CD4-positive, alpha-beta T cell (primary cell): ENCODE measurements around the gene ALOX5AP. TPM values are rescaled to one million over a fixed set of nuclear protein-coding genes. Genes with fewer than 3 reads are reported as not detected.
A peak's percentile ranks its signal among the peaks of the same experiment; 100 is the strongest.

Experiments used
- ATAC-seq: fragments of 200-7000 bp; cut with Tn5 transposase; one replicate; pipeline ENCODE4 v1.10.0; 2022; ENCODE audit warnings: mild to moderate bottlenecking; ENCODE audit not compliant: poor library complexity
- CTCF ChIA-PET: fragments of 350-600 bp; sonication (Branson Sonifier 250); formaldehyde crosslinking; loops from one replicate; lab custom pipeline; 2021; ENCODE audit warnings: antibody characterized with exemption, inconsistent platforms; lab: Charles Lee
- POLR2A ChIA-PET: fragments of 350-600 bp; sonication (Branson Sonifier 250); formaldehyde crosslinking; loops from one replicate; lab custom pipeline; 2021; ENCODE audit warnings: antibody characterized with exemption, inconsistent platforms; lab: Charles Lee
- DNase-seq, 14 experiments: peaks; one replicate each; pipeline ENCODE4 v3.0.0-alpha.2; 2013 to 2020; ENCODE audit warnings: mixed read lengths in 2 of 14
- H3K27ac ChIP-seq, 2 donors: one replicate each; pipeline versions ENCODE4 v1.5.1 to v1.7.0; 2013; ENCODE audit warnings: low read length in 2 of 2, low read depth in 1 of 2, mild to moderate bottlenecking in 1 of 2
- H3K27me3 ChIP-seq, 2 experiments: 1 replicate in 1 of 2; 2 replicates in 1 of 2; pipeline versions ENCODE4 v1.6.1 to v1.7.0; 2013; ENCODE audit warnings: low read length in 2 of 2, control low read depth in 1 of 2, mild to moderate bottlenecking in 1 of 2, moderate library complexity in 1 of 2; ENCODE audit not compliant: insufficient read depth in 2 of 2, control insufficient read depth in 1 of 2
- H3K36me3 ChIP-seq: one replicate; pipeline ENCODE4 v1.6.1; 2013; ENCODE audit warnings: low read length, control low read depth; ENCODE audit not compliant: insufficient read depth
- H3K4me1 ChIP-seq: one replicate; pipeline ENCODE4 v1.6.1; 2013; ENCODE audit warnings: low read length, control low read depth; ENCODE audit not compliant: insufficient read depth
- H3K4me3 ChIP-seq: one replicate; pipeline ENCODE4 v1.5.1; 2013; ENCODE audit warnings: mild to moderate bottlenecking, low read length, moderate library complexity
- H3K9me3 ChIP-seq, 2 experiments: 1 replicate in 1 of 2; 2 replicates in 1 of 2; pipeline versions ENCODE4 v1.6.1 to v1.7.0; 2013; ENCODE audit warnings: low read length in 2 of 2, mild to moderate bottlenecking in 2 of 2, control low read depth in 1 of 2, moderate library complexity in 1 of 2; ENCODE audit not compliant: control insufficient read depth in 1 of 2, insufficient read depth in 1 of 2
- H3K27ac Mint-ChIP-seq: one replicate; pipeline ENCODE4 v1.8.0; 2020; ENCODE audit warnings: mixed read lengths
- H3K27me3 Mint-ChIP-seq: one replicate; pipeline ENCODE4 v1.8.0; 2021; ENCODE audit warnings: mixed read lengths
- H3K36me3 Mint-ChIP-seq: one replicate; pipeline ENCODE4 v1.8.0; 2021; ENCODE audit warnings: low read depth, mixed read lengths
- H3K4me1 Mint-ChIP-seq: one replicate; pipeline ENCODE4 v1.8.0; 2021; ENCODE audit warnings: low read depth, mixed read lengths
- H3K4me3 Mint-ChIP-seq: one replicate; pipeline ENCODE4 v1.8.0; 2020; ENCODE audit warnings: mild to moderate bottlenecking, mixed read lengths
- H3K9me3 Mint-ChIP-seq: one replicate; pipeline ENCODE4 v1.8.0; 2020; ENCODE audit warnings: mixed read lengths
- CTCF ChIP-seq: fragments of 200-600 bp; IDR thresholded peaks from one replicate; pipeline ENCODE4 v1.8.0; 2022; ENCODE audit warnings: antibody characterized with exemption, mild to moderate bottlenecking
- intact Hi-C, 2 experiments: fragments of 100-400 bp; cut with DNase I in 1 of 2; cut with micrococcal nuclease in 1 of 2; formaldehyde crosslinking; loops; one replicate each; pipeline versions ENCODE4 v1.15.1 to v1.9.0; 2023 to 2025; cut with DNase I, micrococcal nuclease
- total RNA-seq, 174 experiments: library from RNA in 2 of 174; stranded (reverse) in 2 of 174; gene quantifications; one replicate each; pipeline ENCODE4 v1.2.3 and lab custom pipeline; 2021 to 2026

Gene ALOX5AP
- total RNA-seq, 2 experiments from 2014 or later: 16.5 to 19.0 TPM

DNA sequence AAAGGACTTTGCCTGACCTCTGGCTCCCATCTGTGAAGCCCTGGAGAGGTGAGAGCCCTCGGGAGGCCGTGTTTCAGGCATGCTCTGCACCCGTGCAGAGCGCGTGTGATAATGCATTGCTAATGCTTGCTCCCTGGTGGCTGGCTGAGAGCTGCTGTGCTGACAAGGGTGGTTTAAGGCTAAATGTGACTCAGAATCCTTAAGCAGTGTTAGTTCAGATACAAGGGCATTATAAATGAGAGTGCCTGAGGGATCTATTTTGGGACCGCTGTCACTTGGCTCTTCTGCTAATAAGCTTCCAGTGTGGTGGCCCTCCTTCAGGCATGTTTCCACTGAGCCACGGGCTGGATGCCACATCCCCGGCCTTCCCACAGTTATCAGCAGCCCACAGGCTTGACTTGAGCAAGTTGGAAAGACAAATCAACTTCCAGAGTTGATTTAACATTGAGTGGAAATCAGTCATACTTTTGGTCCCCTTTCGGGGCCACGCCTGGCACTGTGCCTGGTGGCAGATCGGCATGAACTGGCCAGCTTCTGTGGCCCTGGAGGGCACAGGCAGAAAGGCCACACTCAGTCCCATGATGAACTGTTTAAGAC, 17.0 kb downstream of the ALOX5AP start:
- Mint-ChIP-seq H3K9me3 (no peaks in the 10 kb centered on the region), H3K27ac (no peak overlapping the region), H3K27me3 (no peaks in the 10 kb centered on the region), H3K36me3 (peaks cover 71% of the 10 kb centered on the region), H3K4me3 (no peak overlapping the region), H3K4me1 (peaks cover 16% of the 10 kb centered on the region)
- ATAC-seq: no peak
- CTCF ChIA-PET: interaction anchor here (0.9 kb wide), 1 partner anchor 15 kb away, joined by 3 read pairs; no protein-coding TSS in a partner anchor
- Histone ChIP-seq H3K4me1 (peaks cover 3% of the 10 kb centered on the region), H3K27me3 (no peaks in the 10 kb centered on the region), H3K27ac (no peak overlapping the region), H3K36me3 (peaks cover 78% of the 10 kb centered on the region), H3K9me3 (no peaks in the 10 kb centered on the region), H3K4me3 (no peak overlapping the region)
- no peak for TF ChIP-seq CTCF
- DNase-seq: no peak
- POLR2A ChIA-PET: interaction anchor here (1.4 kb wide), 1 partner anchor 17 kb away, joined by 6 read pairs; the partner anchor contains the start of gene ALOX5AP
- intact Hi-C loops: no loop called here

- Histone ChIP-seq H3K9me3 (no peaks in the 10 kb centered on the region), H3K4me3 (no peak overlapping the region), H3K4me1 (peaks cover 3% of the 10 kb centered on the region), H3K36me3 (peaks cover 79% of the 10 kb centered on the region), H3K27ac (no peak overlapping the region), H3K27me3 (no peaks in the 10 kb centered on the region)
- intact Hi-C loops: no loop called here
- H3K4me3 Mint-ChIP-seq: peak overlapping the region; percentile 5
- no peak for DNase-seq
- no peaks in the 10 kb centered on the region for H3K9me3 Mint-ChIP-seq
- TF ChIP-seq CTCF: no peak
- ATAC-seq: peak; percentile 77
- no peaks in the 10 kb centered on the region for H3K27me3 Mint-ChIP-seq
- H3K4me1 Mint-ChIP-seq: peaks cover 16% of the 10 kb centered on the region
- CTCF ChIA-PET: interaction anchor here (0.6 to 2.1 kb wide), 4 partner anchors 13 to 338 kb away, joined by 3 to 6 read pairs (median 3); no protein-coding TSS in a partner anchor
- peaks cover 75% of the 10 kb centered on the region for H3K36me3 Mint-ChIP-seq
- POLR2A ChIA-PET: interaction anchor here (1.3 to 1.4 kb wide), 2 partner anchors 13 to 17 kb away, joined by 6 read pairs; partner anchors contain the start of gene ALOX5AP
- peak overlapping the region; percentile 5 for H3K27ac Mint-ChIP-seq
These were observed 17.8 kb downstream of the ALOX5AP start for GRCh38 chr13:30753030-30753616.

DNA sequence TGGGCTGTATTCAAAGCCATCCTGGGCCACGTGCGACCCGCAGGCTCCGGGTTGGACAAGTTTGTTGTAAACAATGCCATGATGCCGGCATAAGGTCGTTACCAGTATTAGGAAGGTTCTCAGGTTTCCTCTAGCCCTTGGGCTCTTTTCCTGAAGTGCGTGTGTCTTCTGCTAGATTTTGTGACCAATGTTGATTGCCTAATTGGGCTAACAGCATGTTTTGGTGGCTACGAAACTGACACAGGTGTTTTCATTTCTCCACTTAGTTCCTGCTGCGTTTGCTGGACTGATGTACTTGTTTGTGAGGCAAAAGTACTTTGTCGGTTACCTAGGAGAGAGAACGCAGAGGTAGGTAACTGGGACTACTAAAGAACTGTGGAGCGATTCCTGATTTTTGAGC, 20.3 kb downstream of the ALOX5AP start:
- Histone ChIP-seq H3K27ac (no peak overlapping the region), H3K9me3 (no peaks in the 10 kb centered on the region), H3K36me3 (peaks cover 75% of the 10 kb centered on the region), H3K27me3 (no peaks in the 10 kb centered on the region), H3K4me1 (peaks cover 3% of the 10 kb centered on the region), H3K4me3 (no peak overlapping the region)
- ATAC-seq: no peak
- Mint-ChIP-seq H3K27me3 (no peaks in the 10 kb centered on the region), H3K4me3 (no peak overlapping the region), H3K27ac (no peak overlapping the region), H3K9me3 (no peaks in the 10 kb centered on the region), H3K4me1 (peaks cover 11% of the 10 kb centered on the region), H3K36me3 (peaks cover 72% of the 10 kb centered on the region)
- DNase-seq: no peak
- intact Hi-C loops: loop anchor here in 1 of 2 experiments (5.0 kb wide), 1 partner anchor 48 kb away; no protein-coding TSS in a partner anchor
- ChIA-PET CTCF (no interaction called here), POLR2A (interaction anchor here (0.9 kb wide), 1 partner anchor 12 kb away, joined by 3 read pairs; no protein-coding TSS in a partner anchor)
- no peak for TF ChIP-seq CTCF
